22Rv1 (cell line): Measurements from ENCODE around the gene MEIS1.
A peak's percentile ranks its signal among the peaks of the same experiment; 100 is the strongest.

Experiments used
- H3K27ac ChIP-seq: fragments of 450-650 bp; 2 replicates; pipeline ENCODE4 v1.5.1; 2017
- ZFX ChIP-seq: fragments of 450-650 bp; IDR thresholded peaks from 2 replicates; pipeline ENCODE4 v1.6.1; 2017; ENCODE audit warnings: antibody characterized with exemption, borderline replicate concordance
- TF ChIP-seq, protein P1 (sequence below): fragments of 450-650 bp; IDR thresholded peaks from 2 replicates; pipeline ENCODE4 v1.5.1; 2017; ENCODE audit warnings: mild to moderate bottlenecking

Gene MEIS1

DNA sequence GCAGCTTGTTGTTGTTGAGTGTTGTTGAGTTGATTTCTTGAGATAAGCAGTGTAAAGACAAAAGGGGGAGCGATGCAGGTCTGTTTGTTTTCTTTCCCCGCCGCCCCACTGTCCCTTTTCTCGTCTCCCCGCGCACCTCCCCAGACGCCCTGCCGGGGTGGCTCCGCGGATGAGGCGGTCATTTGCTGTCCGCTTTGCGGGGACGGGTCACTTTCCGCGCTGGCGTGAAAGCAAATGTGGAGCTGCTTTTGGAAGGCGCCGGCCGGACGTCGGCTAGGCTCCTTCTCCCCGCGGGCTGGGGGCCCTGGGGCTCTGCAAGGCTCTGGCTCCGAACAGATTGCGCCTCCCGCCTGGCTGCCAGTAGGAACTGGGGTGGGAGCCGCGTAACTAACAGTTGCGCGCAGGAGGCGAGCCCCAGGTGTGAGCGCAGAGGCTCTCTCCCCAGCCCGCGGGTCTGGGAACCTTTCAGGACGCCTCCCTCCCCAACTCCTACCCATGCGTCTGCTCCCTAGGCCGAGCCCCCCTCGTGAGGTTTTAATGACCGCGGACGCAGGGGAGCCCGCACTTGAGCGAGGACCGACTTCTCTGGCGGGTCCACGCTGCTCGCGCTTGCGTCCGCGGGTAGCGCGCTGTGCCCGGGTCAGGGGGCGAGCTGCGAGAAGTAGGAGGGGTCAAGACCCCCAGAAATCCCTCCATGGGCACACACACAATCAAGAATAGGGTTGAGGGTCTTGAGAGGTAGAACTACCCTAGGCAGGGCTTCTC lies 146.6 kb downstream of the MEIS1 start:
- no peak overlapping the region for H3K27ac ChIP-seq
- TF ChIP-seq, protein P1, sequence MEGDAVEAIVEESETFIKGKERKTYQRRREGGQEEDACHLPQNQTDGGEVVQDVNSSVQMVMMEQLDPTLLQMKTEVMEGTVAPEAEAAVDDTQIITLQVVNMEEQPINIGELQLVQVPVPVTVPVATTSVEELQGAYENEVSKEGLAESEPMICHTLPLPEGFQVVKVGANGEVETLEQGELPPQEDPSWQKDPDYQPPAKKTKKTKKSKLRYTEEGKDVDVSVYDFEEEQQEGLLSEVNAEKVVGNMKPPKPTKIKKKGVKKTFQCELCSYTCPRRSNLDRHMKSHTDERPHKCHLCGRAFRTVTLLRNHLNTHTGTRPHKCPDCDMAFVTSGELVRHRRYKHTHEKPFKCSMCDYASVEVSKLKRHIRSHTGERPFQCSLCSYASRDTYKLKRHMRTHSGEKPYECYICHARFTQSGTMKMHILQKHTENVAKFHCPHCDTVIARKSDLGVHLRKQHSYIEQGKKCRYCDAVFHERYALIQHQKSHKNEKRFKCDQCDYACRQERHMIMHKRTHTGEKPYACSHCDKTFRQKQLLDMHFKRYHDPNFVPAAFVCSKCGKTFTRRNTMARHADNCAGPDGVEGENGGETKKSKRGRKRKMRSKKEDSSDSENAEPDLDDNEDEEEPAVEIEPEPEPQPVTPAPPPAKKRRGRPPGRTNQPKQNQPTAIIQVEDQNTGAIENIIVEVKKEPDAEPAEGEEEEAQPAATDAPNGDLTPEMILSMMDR, result no peak
- TF ChIP-seq ZFX, result no peak

DNA sequence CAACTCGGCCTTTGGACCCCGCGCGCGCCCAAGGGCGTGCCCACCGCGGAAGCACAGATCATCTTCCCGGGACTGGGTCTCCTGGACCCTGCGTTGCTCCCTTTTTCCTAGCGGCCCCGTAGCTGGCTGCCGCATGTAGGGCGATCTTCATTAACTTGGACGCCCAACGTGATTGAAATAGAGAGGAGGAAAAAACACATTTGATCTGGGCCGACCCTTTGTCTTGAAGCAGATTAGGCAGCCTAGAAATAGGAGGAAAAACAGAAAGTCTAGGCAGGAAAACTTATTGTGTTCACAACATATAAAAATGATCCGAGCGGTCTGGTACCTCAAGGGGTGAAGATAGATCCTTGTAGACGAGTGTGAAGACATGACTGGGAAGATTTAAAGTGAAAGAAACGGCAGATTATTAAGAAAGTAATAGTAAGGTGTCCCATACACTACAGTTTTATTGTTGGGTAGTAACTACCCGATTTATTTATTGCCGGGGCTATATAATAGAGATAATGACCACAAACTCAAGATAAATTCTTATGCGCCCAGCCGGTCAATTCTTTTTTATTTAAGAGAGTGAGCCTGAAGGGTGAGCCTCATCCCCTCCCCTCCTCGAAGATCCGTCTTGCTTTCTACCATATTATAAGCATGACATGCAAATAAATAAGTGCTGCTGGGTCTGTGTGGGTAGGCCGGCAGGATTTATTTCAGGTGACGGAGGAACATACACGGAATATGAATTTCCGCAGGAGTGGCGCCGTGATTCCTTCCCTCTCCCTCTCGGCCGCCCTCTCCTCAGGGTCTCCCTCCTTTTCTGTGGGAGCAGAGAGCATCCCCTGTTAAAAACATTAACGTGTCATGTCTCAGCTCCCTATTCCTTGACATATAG lies 147.4 kb downstream of the MEIS1 start:
- no peak overlapping the region for H3K27ac ChIP-seq
- TF ChIP-seq, protein P1, result no peak
- TF ChIP-seq ZFX, result no peak

DNA sequence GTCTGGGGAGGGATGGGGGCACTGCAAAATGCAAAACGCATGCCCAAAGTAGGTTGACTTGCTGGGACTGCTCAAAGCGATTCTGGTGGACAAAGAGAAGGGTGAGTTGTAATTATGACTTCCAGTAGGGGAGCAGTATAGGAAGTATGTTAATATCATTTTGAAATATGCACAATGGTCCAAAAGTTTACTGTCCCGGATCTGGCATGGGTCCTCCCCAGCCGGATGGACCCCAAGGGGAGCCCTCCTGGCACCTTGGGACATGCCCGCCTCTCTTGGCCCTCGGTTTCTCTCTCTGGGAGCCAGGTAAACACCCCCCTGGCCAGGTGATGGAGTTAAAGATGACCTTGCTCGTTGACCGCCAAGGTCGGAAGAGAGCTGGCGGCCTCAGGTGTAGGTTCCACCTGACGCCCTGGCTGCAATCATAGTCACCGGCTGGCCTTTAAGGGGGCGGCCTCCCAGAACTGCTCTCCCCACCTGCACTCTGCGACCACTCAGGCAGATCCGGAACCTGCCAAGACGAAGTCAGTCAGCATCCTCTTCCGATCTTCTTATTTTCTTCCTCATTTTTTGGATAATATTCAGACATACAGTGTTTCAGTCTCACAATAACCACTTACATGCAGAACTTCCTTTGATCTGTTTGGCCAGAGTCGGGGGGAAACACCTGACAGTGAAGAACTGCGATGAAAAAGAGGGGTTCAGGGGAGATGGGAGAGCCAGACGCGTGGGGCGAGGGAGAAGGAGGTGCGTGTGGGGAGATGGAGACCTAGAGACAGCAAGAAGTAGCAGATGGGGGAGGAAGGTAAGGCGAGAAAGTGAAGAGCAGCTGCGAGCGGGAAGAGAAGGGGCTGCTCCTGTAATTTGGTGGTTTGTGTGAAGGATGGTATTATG lies 148.3 kb downstream of the MEIS1 start:
- H3K27ac ChIP-seq, result no peak overlapping the region
- TF ChIP-seq, protein P1, result no peak
- TF ChIP-seq ZFX, result no peak

DNA sequence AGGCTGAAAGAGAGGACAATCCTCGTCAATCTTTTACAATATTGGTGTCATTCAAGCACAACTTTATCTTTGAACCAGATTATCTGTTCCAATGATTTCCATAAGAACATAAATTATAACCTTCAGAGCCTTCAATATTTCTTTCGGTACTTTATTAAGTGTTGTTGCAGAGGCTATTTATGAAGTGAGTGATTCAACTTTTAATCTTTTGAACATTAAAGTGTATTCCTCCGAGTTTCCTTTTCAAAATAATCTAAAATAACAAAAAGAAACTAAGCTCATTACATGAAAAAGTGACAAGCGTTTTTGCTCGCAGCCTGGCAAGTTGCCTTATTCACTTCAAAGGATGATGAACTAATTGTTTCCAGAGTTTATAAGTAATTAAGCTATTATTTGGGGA lies 149.0 kb downstream of the MEIS1 start:
- H3K27ac ChIP-seq, result no peak overlapping the region
- TF ChIP-seq, protein P1, result no peak
- TF ChIP-seq ZFX, result no peak

DNA sequence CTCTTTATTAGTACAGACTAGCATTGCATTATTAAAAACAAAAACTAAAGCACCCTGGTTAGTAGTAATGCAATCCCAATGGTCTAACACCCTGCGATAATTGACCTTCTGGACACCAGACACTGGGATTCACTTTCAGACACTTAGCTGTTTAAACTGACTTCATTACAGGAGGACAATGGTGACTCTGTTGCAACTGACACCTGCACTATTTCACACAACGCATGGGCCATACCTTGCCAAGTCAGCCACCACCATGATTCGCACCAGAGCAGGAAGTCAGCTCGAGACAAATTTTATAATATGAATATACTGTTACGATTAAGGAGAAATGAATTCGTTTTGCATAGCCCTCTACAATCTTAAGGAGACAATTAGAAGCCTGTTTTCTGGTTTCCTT lies 150.7 kb downstream of the MEIS1 start:
- TF ChIP-seq, protein P1, result no peak
- TF ChIP-seq ZFX, result no peak
- H3K27ac ChIP-seq, result no peak overlapping the region

DNA sequence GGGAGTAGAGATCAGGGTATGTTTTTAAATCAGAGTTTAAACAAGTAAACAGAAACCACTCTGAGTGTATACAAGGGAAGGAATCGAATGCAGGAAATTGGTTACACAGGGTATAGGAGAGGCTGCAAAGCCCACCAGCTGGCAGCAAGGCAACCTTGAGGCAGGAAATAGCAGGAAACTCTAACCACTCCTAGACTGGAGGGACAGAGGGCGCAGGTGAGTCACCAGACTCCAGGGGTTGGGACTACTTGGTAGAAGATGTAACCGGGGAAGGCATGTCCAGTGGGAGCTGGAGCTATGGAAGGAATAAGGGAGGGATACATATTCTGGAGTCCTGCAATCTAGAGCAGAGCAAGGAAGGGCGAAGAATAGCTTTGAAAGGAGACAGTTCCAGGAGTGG lies 152.3 kb downstream of the MEIS1 start:
- no peak overlapping the region for H3K27ac ChIP-seq
- TF ChIP-seq, protein P1, result peak; percentile 61
- TF ChIP-seq ZFX, result no peak
